ENCODE results near the gene CHRM4.

CHRM4 gene

DNA sequence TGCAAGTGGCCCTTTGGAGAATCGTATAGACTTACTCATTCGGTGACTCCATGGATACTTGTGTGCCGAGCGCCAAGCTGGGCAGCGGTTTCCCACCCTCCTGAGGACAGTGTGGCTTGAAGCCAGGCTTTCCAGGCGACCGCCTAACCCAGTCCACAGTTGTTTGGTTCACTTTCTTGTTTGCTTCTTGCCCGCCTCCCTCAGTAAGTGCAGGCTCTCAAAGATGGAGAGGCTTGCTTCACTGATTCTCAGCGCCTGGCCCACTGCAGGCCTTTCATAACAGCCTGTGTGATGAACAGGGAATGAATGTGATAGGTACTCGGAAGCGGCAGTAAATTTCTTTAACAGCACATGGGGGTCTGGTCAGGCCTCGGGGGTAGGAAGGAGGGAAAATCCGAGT, 21.3 kb downstream of the CHRM4 start:
- Histone ChIP-seq H3F3A (ENCODE audit: insufficient read depth) (no peaks in the 10 kb centered on the region), H2AFZ (ENCODE audit: low read depth, low read length, severe bottlenecking) (no peak overlapping the region), H3K27me3 (ENCODE audit: low read length) (no peaks in the 10 kb centered on the region), H3K9me2 (replicated peaks; ENCODE audit: insufficient read depth, low read length) (no peaks in the 10 kb centered on the region), H3K9ac (ENCODE audit: low read length) (no peak overlapping the region), H3K4me3 (ENCODE audit: insufficient read depth, low read length, poor library complexity, severe bottlenecking) (no peak overlapping the region), H3K79me2 (ENCODE audit: insufficient read depth, low read length) (no peaks in the 10 kb centered on the region), H3K27ac (ENCODE audit: low read depth, low read length) (no peak overlapping the region), H3K4me2 (ENCODE audit: low read depth, low read length, poor library complexity, severe bottlenecking) (no peak overlapping the region), H3K9me3 (ENCODE audit: insufficient read depth, low read length) (no peaks in the 10 kb centered on the region), H3K36me3 (ENCODE audit: low read length) (no peaks in the 10 kb centered on the region), H4K20me1 (ENCODE audit: low read depth, low read length) (no peaks in the 10 kb centered on the region)
- TF ChIP-seq, protein P1, sequence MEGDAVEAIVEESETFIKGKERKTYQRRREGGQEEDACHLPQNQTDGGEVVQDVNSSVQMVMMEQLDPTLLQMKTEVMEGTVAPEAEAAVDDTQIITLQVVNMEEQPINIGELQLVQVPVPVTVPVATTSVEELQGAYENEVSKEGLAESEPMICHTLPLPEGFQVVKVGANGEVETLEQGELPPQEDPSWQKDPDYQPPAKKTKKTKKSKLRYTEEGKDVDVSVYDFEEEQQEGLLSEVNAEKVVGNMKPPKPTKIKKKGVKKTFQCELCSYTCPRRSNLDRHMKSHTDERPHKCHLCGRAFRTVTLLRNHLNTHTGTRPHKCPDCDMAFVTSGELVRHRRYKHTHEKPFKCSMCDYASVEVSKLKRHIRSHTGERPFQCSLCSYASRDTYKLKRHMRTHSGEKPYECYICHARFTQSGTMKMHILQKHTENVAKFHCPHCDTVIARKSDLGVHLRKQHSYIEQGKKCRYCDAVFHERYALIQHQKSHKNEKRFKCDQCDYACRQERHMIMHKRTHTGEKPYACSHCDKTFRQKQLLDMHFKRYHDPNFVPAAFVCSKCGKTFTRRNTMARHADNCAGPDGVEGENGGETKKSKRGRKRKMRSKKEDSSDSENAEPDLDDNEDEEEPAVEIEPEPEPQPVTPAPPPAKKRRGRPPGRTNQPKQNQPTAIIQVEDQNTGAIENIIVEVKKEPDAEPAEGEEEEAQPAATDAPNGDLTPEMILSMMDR (IDR thresholded peaks at IDR 0.05; ENCODE audit: insufficient read depth, low read length, poor library complexity, severe bottlenecking): no peak
- no peak for TF ChIP-seq EZH2phosphoT487 (conservative IDR thresholded peaks at IDR 0.05; ENCODE audit: low read length)

DNA sequence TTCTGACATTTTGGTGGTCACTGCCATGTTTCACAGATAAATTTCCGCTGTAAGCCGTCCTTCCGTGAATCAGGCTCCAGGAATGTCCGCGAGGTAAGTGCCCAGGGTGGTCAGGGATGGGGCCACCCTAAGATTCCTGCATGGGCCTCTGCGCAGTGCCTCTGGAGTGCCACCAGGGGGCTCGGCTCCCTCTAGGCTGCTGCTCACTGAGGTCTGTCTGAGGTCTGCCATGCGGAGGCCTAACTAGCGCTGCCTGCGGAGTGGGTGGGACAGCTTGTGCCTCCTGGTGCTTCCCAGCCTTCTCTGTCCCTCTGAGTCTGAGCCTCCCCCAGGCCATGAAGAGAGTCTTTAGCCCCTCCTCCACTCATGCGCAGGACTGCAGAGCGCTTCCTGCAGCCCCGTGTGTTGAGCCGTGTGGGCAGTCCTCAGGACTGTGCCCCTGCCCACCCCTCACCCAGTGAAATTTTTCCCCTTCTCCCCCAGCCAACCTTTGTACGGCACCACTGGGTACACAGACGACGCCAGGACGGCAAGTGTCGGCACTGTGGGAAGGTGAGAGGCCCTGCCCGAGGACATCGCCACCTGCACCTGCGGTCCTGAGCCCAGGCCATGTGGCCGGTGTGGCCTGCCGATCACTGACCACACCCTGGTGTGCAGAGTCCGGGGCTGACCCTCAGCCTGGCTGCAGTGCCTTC, 22.0 kb downstream of the CHRM4 start:
- Histone ChIP-seq H3K27ac (ENCODE audit: low read depth, low read length) (no peak overlapping the region), H3K4me3 (ENCODE audit: insufficient read depth, low read length, poor library complexity, severe bottlenecking) (no peak overlapping the region), H3K9ac (ENCODE audit: low read length) (no peak overlapping the region), H3K4me2 (ENCODE audit: low read depth, low read length, poor library complexity, severe bottlenecking) (no peak overlapping the region), H2AFZ (ENCODE audit: low read depth, low read length, severe bottlenecking) (no peak overlapping the region), H4K20me1 (ENCODE audit: low read depth, low read length) (no peaks in the 10 kb centered on the region), H3K27me3 (ENCODE audit: low read length) (no peaks in the 10 kb centered on the region), H3K36me3 (ENCODE audit: low read length) (no peaks in the 10 kb centered on the region), H3K9me2 (replicated peaks; ENCODE audit: insufficient read depth, low read length) (no peaks in the 10 kb centered on the region), H3K79me2 (ENCODE audit: insufficient read depth, low read length) (no peaks in the 10 kb centered on the region), H3F3A (ENCODE audit: insufficient read depth) (no peaks in the 10 kb centered on the region), H3K9me3 (ENCODE audit: insufficient read depth, low read length) (no peaks in the 10 kb centered on the region)
- TF ChIP-seq, protein P1 (IDR thresholded peaks at IDR 0.05; ENCODE audit: insufficient read depth, low read length, poor library complexity, severe bottlenecking): peak; percentile 54
- no peak for TF ChIP-seq EZH2phosphoT487 (conservative IDR thresholded peaks at IDR 0.05; ENCODE audit: low read length)

DNA sequence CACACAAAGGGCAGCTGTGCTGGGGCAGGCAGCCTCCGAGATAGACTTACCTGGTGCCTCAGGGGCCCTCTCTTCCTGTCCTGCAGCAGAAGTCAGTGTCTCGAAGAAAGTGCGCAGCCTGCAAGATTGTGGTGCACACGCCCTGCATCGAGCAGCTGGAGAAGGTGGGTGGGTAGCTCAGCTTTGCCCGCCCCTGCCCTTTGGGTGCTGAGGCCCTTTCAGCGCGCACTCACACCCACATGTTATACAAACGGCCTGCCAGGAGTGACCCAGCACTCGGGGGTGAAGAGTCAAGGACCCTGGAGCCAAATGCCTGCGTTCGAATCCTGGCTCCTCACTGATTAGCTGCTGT, 23.7 kb downstream of the CHRM4 start:
- Histone ChIP-seq H3K9ac (ENCODE audit: low read length) (no peak overlapping the region), H3K27ac (ENCODE audit: low read depth, low read length) (no peak overlapping the region), H3F3A (ENCODE audit: insufficient read depth) (no peaks in the 10 kb centered on the region), H3K4me2 (ENCODE audit: low read depth, low read length, poor library complexity, severe bottlenecking) (no peak overlapping the region), H3K9me3 (ENCODE audit: insufficient read depth, low read length) (no peaks in the 10 kb centered on the region), H3K4me3 (ENCODE audit: insufficient read depth, low read length, poor library complexity, severe bottlenecking) (no peak overlapping the region), H3K79me2 (ENCODE audit: insufficient read depth, low read length) (0 out of 2 replicates have a peak, but pooled peaks cover 2% of the 10 kb centered on the region), H3K27me3 (ENCODE audit: low read length) (no peaks in the 10 kb centered on the region), H4K20me1 (ENCODE audit: low read depth, low read length) (no peaks in the 10 kb centered on the region), H2AFZ (ENCODE audit: low read depth, low read length, severe bottlenecking) (no peak overlapping the region), H3K36me3 (ENCODE audit: low read length) (no peaks in the 10 kb centered on the region), H3K9me2 (replicated peaks; ENCODE audit: insufficient read depth, low read length) (no peaks in the 10 kb centered on the region)
- TF ChIP-seq, protein P1 (IDR thresholded peaks at IDR 0.05; ENCODE audit: insufficient read depth, low read length, poor library complexity, severe bottlenecking): no peak
- TF ChIP-seq EZH2phosphoT487 (conservative IDR thresholded peaks at IDR 0.05; ENCODE audit: low read length): no peak

Measured in SU-DHL-6 (cell line).